HG03045 (cell line): ENCODE measurements around the gene GLIS2.
A peak's percentile ranks its signal among the peaks of the same experiment; 100 is the strongest.

ENCODE experiments used
- ATAC-seq: cut with Tn5 transposase; IDR thresholded peaks from one replicate; pipeline ENCODE4 v1.9.1; 2021; ENCODE audit warnings: mild to moderate bottlenecking, moderate library complexity; ENCODE audit not compliant: unreplicated experiment

GLIS2 gene

GRCh38 chr16:4315186-4316107 is at the start of gene GLIS2:
GLIS2 (plus strand) TSS chr16:4316067; CDS start chr16:4332281, 16,214 bp downstream.
- ATAC-seq = no peak

DNA sequence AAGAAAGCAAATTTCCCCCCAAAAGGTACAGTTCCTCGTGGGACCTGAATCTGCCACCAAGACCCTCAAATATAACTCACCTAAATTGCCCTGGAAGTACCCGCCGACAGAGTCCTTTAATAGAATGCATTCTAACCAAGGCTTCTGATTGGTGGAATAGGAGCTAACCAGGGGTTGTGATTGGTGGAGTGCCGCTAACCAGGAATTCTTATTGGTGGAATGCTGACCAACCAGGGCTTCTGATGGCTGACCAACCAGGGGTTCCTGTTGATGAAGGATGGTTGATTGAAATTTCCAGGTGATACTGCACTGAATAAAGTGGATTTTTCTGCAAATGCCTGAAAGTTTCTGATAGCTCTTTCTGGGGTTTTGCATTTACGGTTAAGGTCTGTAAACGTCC is 49.5 kb upstream of the GLIS2 start:
- no peak for ATAC-seq

GRCh38 chr16:4270091-4270490 is 45.8 kb upstream of the GLIS2 start:
- no peak for ATAC-seq

- no peak for ATAC-seq
These were observed 45.3 kb upstream of the GLIS2 start for GRCh38 chr16:4270595-4270994.

DNA sequence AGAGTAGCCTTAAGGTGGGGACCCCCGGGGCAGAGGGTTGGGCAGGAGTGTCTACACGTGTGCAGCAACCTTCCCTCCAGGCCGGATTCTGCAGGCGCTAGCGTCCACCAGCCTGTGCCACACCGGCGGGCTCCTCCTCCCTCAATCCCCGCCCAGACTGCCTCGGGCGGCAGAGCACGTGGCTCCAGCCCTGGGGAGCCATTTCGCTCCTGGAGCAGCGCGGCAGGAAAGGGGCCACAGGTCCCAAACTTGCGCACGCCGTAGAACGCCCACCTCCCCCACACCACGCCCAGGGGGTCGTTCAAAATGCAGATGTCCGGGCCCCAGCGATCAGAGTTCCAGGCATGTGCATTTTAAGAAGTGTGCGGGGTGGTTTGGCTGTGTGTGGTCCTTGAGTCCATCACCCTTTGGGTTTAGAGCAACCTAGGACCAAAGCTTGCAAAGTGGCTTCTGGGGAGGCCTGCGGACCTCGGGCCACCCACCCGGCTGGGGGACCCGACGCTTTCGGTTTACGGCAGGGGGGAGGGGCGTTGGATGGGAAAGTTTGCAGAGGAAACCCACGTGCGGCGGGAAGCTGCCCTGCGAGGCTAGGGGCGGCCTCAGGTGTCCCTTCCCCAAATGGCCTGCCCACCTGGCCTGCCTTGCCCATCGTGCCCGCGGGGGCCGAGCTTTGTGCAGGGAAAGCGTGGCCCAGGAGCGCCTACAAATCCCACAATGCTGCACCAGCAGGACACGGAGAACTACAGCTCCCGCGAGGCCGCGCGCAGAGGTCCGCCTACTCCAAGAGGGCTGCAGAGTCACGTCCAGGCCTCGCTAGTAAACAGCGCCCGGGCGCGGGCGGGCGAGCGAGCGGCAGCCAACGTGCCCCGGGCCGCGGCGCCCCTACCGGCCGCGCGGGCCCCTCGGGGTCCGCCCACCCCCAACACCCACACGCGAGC is 44.4 kb upstream of the GLIS2 start:
- peak; percentile 51 for ATAC-seq

- ATAC-seq = peak; percentile 11
These were observed 43.5 kb upstream of the GLIS2 start for GRCh38 chr16:4272114-4272956.

DNA sequence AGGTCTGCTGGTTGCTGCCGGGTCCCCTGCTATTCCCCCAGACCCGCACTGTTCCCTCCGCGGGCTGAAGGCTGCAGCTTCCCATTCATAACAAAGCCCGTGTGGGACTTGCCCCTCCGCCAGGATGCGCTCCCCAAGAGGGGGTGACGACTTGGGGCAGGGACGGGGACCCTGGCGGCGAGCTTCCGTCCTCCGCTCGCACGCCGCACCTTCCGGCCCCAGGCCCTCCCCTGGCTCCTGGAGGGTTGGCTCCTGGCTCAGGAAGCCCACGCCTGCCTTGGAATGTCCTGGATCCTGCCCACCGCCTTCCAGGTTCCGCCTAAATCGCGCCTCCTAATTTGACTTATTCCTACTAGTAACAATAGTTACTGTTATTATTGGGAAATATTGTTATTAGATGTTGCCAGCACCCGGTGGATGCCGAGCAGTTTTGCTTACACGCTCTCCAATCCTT is 42.0 kb upstream of the GLIS2 start:
- peak; percentile 4 for ATAC-seq

DNA sequence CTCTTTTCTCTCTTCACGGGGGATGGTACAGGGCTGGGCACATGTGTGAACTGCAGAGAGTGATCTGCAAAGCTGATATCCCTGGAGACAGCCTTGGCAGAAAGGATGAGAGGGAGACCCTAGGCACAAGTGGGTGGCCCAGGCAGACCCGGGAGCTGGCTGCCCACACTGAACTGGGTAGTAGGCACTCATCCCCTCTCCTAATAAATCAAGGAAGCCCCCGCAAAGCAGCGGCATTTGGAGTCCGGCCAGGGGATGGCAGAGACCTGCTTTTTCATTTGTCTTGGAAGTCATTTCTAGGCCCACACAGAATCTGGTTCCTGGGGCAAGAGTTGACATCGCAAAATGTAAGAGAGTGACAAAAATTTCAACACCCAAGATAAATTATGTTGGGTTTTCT is 40.0 kb upstream of the GLIS2 start:
- ATAC-seq = no peak

- no peak for ATAC-seq
These were observed 37.8 kb upstream of the GLIS2 start for GRCh38 chr16:4277987-4278513.

GRCh38 chr16:4280625-4281024 is 35.2 kb upstream of the GLIS2 start:
- no peak for ATAC-seq

GRCh38 chr16:4283441-4283840 is 32.4 kb upstream of the GLIS2 start:
- no peak for ATAC-seq

DNA sequence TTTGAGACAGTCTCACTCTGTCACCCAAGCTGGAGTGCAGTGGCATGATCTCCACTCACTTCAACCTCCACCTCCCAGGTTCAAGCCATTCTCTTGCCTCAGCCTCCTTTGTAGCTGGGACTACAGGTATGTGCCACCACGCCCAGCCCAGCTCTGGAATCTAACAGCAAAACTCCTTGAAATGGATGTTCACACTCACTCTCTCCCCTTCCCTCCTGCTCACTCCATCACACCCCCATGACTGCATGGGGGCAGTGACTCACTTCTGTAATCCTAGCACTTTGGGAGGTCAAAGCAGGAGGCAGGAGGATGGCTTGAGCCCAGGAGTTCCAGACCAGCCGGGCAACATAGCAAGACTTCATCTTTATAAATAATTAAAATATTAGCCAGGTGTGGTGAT is 31.9 kb upstream of the GLIS2 start:
- no peak for ATAC-seq

DNA sequence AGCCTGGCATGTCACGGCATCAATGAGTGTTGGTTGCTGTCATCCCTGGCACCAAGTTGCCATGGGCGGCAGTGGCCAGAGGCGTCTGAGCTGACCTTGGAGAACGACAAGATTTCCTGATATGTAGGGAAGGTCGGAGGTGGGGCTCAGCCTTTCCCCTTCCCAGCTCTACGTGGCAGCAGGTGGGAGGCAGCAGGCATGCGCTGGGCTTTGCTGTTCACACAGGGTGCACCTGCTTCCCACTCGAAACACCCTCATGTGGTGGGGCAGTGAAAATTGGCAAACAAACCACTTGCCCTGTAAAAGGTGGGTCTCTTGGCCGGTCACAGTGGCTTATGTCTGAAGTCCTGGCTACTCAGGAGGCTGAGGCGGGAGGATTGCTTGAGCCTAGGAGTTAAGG is 30.7 kb upstream of the GLIS2 start:
- ATAC-seq = no peak

GRCh38 chr16:4288148-4288921 is 27.5 kb upstream of the GLIS2 start:
- no peak for ATAC-seq

GRCh38 chr16:4290236-4290830 is 25.5 kb upstream of the GLIS2 start:
- no peak for ATAC-seq

GRCh38 chr16:4291699-4292098 is 24.2 kb upstream of the GLIS2 start:
- no peak for ATAC-seq

- no peak for ATAC-seq
These were observed 22.6 kb upstream of the GLIS2 start for GRCh38 chr16:4293181-4293716.

DNA sequence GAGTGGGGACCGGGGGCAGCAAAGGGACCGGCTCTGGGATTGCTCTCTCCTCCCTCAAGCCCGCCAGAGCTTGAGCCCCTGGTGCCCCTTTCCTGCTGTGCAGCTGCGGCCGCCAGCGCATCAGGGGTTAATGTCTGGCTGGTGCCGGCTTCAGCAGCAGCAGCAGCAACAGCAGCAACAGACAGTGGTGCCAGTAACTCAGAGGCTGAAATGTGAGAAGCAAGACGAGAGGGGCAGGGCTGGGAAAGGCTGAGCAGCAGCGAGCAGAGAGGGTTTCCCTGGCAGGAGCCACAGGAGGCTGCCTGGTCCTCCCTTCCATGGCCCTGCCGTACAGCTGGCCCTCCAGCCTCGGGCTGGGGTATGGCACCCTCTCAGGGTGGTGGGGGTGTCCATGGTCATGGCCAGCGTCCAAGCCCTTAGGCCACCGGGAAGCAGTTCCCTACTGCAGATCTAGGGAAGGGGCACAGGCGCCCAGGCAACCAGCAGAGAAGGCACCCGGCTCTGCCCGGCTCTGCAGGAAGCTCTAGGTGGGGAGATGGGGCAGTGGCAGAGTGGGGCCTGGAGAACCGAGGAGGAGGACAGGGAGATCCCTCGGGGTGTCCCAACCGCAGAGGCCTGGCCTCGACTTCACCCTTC is 21.9 kb upstream of the GLIS2 start:
- ATAC-seq = no peak
